Activated gamma-delta T cell (primary cell): Measurements from ENCODE around the gene ADH4.
"Not testable (repeated sequence)": the region's sequence is repeated elsewhere in the genome, so short reads cannot be mapped to it uniquely, and the experiment has no call there.

Source experiments
- DNase-seq: peaks from one replicate; lab custom pipeline; 2025; lab: John Stamatoyannopoulos, UW
- total RNA-seq, 2 donors: gene quantifications; one replicate each; lab custom pipeline; 2026; lab: John Stamatoyannopoulos, UW

Gene ADH4
- total RNA-seq, result 0 reads per million in 2 donors

DNA sequence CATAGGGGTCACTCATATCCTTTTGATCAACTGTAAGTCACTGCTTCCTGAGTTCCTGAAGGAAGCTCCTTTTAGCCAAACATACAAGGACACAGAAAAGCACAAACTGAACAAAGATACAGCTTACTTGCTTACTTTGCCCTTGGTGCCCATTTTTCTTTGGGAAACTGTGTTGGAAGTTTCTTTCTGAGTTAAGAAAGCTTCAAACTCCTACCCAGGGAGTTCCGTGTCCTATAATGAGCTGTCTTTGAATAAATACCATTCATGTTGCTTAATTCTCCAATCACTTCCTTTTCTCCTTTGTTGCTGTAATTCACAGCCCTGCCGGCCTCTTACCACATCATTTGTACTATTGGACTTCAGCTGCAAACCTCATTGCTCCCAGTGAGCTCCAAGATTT is at the start of gene ADH4:
Gene ADH4, minus strand, starts transcription at position 228 of the 400 bp plus-strand sequence. Its CDS starts 75 bp downstream, at position 153.
- DNase-seq, result no peak

GRCh38 chr4:99190336-99190735 is 46.2 kb upstream of the ADH4 start:
- DNase-seq, result no peak

DNA sequence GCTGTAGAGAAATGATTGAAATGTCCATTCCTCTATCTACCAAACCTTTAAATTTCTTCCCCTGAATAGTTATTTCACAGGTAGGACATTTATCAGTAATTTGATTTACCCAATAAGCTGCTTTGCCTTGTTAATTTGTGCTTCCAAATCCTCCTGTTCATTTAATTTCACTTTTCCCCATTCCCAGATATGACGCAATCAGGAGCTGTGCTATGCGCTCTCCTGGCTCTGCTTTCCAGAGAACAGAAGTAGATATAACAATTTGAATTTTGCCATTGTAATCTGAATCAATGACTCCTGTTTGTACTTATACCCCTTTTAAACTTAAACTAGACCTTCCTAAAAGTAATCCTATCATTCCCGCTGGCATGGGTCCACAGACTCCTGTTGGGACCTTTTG is 45.8 kb upstream of the ADH4 start:
- DNase-seq, result not testable (repeated sequence)

DNA sequence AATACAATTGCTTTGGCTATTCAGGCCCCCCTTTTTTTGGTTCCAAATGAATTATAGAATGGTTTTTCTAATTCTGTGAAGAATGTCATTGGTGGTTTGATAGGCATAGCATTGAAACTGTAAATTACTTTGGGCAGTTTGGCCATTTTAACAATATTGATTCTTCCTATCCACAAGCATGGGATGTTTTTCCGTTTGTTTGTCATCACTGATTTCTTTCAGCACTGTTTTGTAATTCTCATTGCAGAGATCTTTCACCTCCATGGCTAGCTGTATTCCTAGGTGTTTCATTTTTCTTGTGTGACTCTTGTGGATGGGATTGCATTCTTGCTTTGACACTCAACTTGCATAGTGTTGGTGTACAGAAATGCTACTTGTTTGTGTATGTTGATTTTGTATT is 41.9 kb upstream of the ADH4 start:
- no peak for DNase-seq

GRCh38 chr4:99185581-99185980 is 41.5 kb upstream of the ADH4 start:
- DNase-seq, result no peak

- DNase-seq, result no peak
Measured at GRCh38 chr4:99180382-99181070, 36.4 kb upstream of the ADH4 start.

DNA sequence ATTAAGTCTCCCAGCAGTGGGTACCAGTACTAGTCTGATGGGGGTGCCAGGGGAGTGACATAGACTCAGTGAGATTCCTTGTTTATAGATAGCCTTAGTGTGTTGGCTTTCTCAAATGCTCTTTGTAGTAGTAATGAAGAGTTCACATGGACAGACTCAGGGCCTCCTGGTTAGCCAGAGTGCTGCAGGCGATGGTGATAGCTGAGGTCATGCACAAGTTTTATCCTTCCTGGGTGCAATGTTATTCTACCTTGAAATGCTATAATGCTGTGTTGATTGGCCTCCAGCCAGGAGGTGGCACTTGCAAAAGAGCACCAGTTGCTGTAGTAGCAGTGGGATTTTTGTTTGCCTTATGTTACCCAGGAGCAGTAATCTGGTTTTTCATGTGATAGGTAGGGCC is 35.5 kb upstream of the ADH4 start:
- DNase-seq, result no peak

DNA sequence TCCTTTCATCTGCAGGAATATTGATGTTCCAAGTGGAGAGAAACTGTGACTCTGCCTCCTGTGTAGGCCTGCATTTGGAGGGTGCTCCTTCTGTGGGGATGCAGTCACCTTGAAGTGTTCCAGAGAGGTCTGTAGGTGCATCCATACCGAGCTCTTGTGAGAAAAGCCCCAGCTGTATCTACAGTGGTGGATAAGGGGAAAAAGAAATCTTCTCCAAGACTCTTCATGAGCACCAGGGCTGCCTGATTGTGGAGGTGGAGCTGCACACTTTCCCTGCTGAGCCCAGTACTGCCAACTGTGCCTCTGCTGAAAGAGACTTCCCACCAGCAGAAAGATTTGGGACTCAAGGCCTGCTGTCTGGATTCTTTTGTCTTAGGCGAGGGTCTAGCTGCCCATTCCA is 35.1 kb upstream of the ADH4 start:
- no peak for DNase-seq

GRCh38 chr4:99166544-99166943 is 22.4 kb upstream of the ADH4 start:
- DNase-seq, result no peak

GRCh38 chr4:99165978-99166377 is 21.9 kb upstream of the ADH4 start:
- DNase-seq, result no peak

- DNase-seq, result no peak
Measured at GRCh38 chr4:99161373-99162099, 17.4 kb upstream of the ADH4 start.

- DNase-seq, result no peak
Measured at GRCh38 chr4:99159699-99160098, 15.6 kb upstream of the ADH4 start.

- DNase-seq, result no peak
Measured at GRCh38 chr4:99157478-99157935, 13.4 kb upstream of the ADH4 start.

DNA sequence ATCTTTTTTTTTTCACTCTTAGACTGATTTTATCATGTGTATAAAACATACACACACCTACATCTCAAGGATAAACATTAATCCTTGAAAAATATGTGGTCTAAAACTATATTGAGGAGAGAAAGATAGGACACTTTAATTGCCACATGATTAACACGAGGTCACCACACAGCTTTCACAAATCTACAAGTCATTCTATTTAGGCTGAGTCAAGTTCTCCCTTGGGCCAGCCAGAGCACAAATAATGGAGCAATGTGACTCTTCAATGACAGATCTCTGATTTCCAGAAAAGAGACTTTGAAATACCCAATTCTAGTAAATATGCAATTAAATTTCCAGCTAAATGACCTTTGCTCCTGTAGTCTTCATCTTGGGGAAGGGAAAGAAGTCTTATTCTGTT is 12.9 kb upstream of the ADH4 start:
- DNase-seq, result no peak

DNA sequence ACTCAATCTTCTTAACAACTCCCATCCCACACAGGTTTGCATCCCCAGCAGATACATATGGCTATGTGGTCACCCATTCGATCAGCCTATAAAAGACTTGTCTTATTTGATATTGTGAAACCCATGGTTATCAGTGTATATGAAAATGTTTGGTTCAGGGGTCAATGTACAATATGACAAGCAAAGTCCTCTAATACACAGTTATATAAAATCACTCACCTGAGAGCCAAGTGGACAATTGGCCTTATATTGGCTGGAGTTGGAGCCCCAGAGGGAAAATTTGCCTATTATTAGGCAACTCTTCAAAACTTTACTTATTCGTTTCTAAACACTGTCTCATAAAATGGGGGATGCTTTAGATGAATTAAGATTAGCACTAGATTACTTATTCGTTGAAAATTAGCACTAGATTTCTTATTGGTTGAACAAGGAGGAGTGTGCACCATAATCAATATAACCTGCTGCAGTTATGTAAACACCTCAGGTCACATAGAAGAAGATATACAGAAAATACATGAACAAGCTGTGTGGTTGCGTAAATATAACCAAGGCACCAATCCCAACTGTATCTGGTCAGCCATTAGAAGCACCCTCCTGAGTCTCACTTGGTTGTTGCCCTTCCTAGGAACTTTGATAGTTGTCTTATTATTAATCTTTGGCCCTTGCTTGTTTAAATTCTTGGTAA is 10.7 kb upstream of the ADH4 start:
- no peak for DNase-seq

DNA sequence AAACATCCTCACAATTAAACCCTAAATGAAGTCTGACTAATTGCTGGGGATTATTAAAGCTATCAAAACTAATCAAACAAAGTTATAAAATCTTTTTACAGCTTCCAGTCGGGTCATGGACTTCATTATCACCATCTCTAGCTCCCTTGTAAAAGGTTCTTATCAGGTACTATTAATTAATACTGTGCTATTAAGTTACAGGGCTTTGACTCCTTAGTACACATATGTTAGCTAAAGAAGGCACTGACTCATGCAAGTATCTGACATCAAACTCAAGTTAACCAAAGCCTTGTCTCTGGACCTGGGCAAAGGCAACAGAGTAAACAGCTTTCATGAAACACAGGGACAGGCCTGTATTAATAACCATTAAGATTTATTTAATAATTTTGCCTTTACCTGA is 7.9 kb upstream of the ADH4 start:
- no peak for DNase-seq

GRCh38 chr4:99151452-99151851 is 7.4 kb upstream of the ADH4 start:
- no peak for DNase-seq

DNA sequence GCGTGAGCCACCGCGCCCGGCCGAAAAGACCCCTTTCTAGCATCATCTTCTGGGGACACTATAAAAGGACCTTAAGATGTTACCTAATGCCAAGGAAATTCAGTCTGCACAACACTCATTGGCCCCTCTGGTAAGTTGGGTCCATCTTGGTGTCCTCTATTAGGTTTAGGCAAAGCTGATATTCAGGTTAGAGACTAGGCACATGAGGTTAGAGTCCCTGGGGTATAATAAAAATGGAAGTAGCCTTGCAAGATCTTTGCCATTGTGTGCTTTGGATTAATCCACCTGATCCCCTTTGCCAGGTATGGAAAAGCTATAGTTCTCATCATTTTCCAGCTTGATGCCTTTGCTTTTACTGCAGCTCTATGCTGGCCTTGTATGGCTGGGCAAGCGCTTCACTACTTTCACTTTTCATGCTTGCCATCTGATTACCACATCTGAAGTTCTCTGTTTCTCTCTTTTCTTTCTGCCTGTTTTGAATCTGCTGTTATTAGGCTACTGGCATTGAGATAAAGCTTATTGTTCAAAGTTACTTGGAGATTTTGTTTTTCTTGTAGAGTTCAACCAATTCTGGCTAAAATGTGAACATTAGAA is 5.4 kb upstream of the ADH4 start:
- DNase-seq, result no peak

DNA sequence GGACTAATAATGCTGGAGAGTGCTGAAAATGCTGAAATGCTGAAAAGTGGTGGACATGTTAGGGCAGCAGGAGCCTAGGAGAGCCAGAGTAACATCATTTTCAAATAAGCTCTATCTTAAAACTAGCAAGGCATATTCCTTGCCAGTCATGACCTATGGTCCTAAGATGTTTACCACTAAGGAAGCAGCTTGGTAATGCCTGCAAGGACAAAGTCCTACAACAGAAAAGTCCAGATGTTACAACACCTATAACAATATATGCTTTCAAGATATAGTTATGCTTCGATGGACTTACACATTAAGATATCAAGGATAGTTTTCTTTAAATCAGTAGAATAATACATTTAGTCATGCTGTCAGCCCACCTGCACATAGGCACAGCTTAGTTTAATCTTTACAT is 4.5 kb upstream of the ADH4 start:
- DNase-seq, result no peak

DNA sequence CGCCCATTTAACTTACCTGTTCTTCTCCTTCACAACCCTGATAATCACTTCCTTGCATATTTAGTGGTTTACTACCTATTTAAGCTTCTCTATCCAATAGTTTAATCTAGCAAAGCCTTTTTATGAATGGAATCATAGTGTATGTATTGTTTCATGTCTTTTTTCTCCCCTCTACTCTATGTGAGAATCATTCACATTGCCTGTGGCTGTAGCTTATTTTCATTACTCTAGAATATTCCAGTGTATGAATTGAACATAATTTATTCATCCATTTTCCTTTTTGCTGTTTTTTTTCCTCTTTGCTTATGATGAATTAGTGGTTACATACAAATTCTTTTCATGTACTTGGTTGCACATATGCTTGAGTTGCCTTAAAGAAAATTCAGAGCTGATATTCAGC is 490 bp upstream of the ADH4 start:
- DNase-seq, result no peak

DNA sequence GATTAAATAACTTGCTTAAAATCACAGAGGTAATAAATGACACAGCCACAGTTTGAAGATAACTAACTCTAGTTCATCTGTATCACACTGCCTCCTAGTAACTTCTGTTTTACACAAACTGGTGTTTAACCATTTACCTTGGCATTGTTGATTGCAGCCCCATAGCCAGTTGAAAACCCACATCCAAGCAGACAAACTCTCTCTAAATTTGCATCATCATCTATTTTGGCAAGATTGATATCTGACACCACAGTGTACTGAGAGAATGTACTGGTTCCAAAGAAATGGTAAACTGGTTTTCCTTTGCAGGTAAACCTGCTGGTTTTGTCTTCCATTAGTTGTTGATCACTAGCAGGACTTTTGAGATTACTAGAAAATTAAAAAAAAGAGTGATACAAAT is 7.8 kb downstream of the ADH4 start:
- no peak for DNase-seq

DNA sequence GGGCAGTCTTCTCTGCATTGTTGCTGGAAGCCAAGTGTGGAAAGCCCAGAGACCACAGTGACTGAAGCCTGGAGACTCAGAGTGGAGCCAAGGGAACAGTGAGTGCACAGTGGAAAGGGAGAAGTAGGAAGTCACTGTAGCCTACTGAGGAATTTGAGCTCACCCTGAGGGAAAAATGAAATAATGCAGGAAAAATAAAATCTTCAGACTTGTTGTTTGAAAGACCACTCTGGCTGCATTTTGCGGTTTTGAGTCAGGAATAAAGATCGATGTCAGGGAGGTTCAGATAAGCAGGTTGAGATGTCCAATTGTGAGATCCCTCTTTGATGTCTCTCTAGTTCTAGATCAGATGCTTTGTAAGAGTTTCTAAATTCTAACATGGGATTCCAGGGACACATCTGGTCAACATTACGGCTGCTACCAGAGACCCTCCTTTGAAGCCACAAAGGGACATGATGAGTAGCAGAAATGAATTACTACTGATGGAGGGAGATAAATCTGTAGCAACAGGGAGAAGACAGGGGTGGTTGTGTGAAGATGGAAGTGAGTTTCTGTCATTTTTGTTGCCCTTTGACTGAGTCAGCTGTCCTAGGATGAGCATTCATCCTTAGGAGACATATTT is 8.4 kb downstream of the ADH4 start:
- no peak for DNase-seq
